Measurements from ENCODE around the gene WBP11.
"Not testable (repeated sequence)": the region's sequence is repeated elsewhere in the genome, so short reads cannot be mapped to it uniquely, and the experiment has no call there.

The WBP11 gene

GRCh38 chr12:14771651-14772137, 31.6 kb downstream of the WBP11 start:
- DNase-seq, result peak; percentile 31

- peak; percentile 91 for DNase-seq
These were observed 32.5 kb downstream of the WBP11 start for GRCh38 chr12:14770496-14771461.

- peak; percentile 83 for DNase-seq
These were observed 33.2 kb downstream of the WBP11 start for GRCh38 chr12:14769969-14770495.

GRCh38 chr12:14769466-14769968, 33.8 kb downstream of the WBP11 start:
- DNase-seq, result no peak

- no peak for DNase-seq
These were observed 34.4 kb downstream of the WBP11 start for GRCh38 chr12:14768823-14769405.

- DNase-seq, result no peak
These were observed 35.7 kb downstream of the WBP11 start for GRCh38 chr12:14767617-14768016.

- DNase-seq, result no peak
These were observed 36.5 kb downstream of the WBP11 start for GRCh38 chr12:14766649-14767215.

GRCh38 chr12:14766020-14766419, 37.3 kb downstream of the WBP11 start:
- not testable (repeated sequence) for DNase-seq

- DNase-seq, result no peak
These were observed 37.9 kb downstream of the WBP11 start for GRCh38 chr12:14765398-14765797.

GRCh38 chr12:14759711-14760280, 43.5 kb downstream of the WBP11 start:
- not testable (repeated sequence) for DNase-seq

- DNase-seq, result no peak
These were observed 46.7 kb downstream of the WBP11 start for GRCh38 chr12:14756334-14757143.

GRCh38 chr12:14751986-14752385, 51.3 kb downstream of the WBP11 start:
- no peak for DNase-seq

GRCh38 chr12:14743061-14743460, 60.2 kb downstream of the WBP11 start:
- DNase-seq, result no peak

GRCh38 chr12:14741942-14742341, 61.3 kb downstream of the WBP11 start:
- DNase-seq, result no peak

GRCh38 chr12:14741153-14741552, 62.1 kb downstream of the WBP11 start:
- DNase-seq, result no peak

- DNase-seq, result not testable (repeated sequence)
These were observed 66.8 kb downstream of the WBP11 start for GRCh38 chr12:14736441-14736840.

Data from effector CD4-positive, alpha-beta T cell (primary cell).